Tibial artery (tissue), 4 donors: ENCODE results near the gene PRIMA1.

ENCODE experiments used
- DNase-seq, 2 donors: peaks; one replicate each; pipeline ENCODE4 v3.0.0-alpha.2; 2019
- H3K27ac ChIP-seq, 2 donors: fragments of 200-600 bp; sonication (generic) in 1 of 2; 1 replicate in 1 of 2; 2 replicates in 1 of 2; pipeline ENCODE4 v1.5.1; 2018 to 2019; ENCODE audit warnings: mild to moderate bottlenecking in 1 of 2
- H3K27me3 ChIP-seq, 2 donors: fragments of 200-600 bp; sonication (generic) in 1 of 2; one replicate each; pipeline versions ENCODE4 v1.5.1 to v1.6.0; 2016 to 2019
- H3K36me3 ChIP-seq, 3 donors: fragments of 200-600 bp; sonication (generic) in 2 of 3; one replicate each; pipeline ENCODE4 v1.5.1; 2016 to 2019; ENCODE audit warnings: mild to moderate bottlenecking in 2 of 3
- H3K4me1 ChIP-seq, 4 donors: fragments of 200-600 bp; sonication (generic) in 2 of 4; 1 replicate in 3 of 4; 2 replicates in 1 of 4; pipeline ENCODE4 v1.5.1; 2016 to 2019
- H3K4me3 ChIP-seq, 2 donors: fragments of 200-600 bp; sonication (generic) in 1 of 2; 1 replicate in 1 of 2; 2 replicates in 1 of 2; pipeline ENCODE4 v1.5.1; 2018 to 2019; ENCODE audit warnings: mild to moderate bottlenecking in 2 of 2
- H3K9me3 ChIP-seq, 3 donors: fragments of 200-600 bp; sonication (generic) in 1 of 3; one replicate each; pipeline ENCODE4 v1.5.1; 2016 to 2019
- CTCF ChIP-seq, 2 experiments: fragments of 200-600 bp in 1 of 2; fragments of 450-650 bp in 1 of 2; IDR thresholded peaks; one replicate each; pipeline ENCODE4 v1.5.1; 2017 to 2019; ENCODE audit warnings: antibody characterized with exemption in 2 of 2, mild to moderate bottlenecking in 1 of 2, moderate library complexity in 1 of 2
- intact Hi-C: fragments of 100-400 bp; cut with DNase I; formaldehyde crosslinking; loops from one replicate; pipeline ENCODE4 v1.15.0; 2023; ENCODE audit warnings: low total_unique reads

The PRIMA1 gene

GRCh38 chr14:93719256-93719655, 69.0 kb downstream of the PRIMA1 start:
- no peak for TF ChIP-seq CTCF (IDR thresholded peaks at IDR 0.05)
- peaks cover 0 to 8% of the 10 kb centered on the region in 2 donors for H3K27me3 ChIP-seq
- no peak overlapping the region for H3K4me3 ChIP-seq
- no peaks in the 10 kb centered on the region for H3K9me3 ChIP-seq
- DNase-seq, result no peak
- no peaks in the 10 kb centered on the region for H3K4me1 ChIP-seq
- peaks cover 0 to 27% (median 7%) of the 10 kb centered on the region in 3 donors for H3K36me3 ChIP-seq
- intact Hi-C loops, result no loop called here
- H3K27ac ChIP-seq, result no peak overlapping the region

- DNase-seq, result no peak
- no peak for TF ChIP-seq CTCF (IDR thresholded peaks at IDR 0.05)
Observed at GRCh38 chr14:93717668-93718320, 70.5 kb downstream of the PRIMA1 start.

GRCh38 chr14:93716746-93717667, 71.3 kb downstream of the PRIMA1 start:
- Histone ChIP-seq H3K27ac (no peak overlapping the region), H3K4me3 (no peak overlapping the region), H3K9me3 (no peaks in the 10 kb centered on the region), H3K4me1 (no peaks in the 10 kb centered on the region), H3K27me3 (peaks cover 0 to 14% of the 10 kb centered on the region in 2 donors), H3K36me3 (peaks cover 0 to 20% (median 7%) of the 10 kb centered on the region in 3 donors)
- TF ChIP-seq CTCF (IDR thresholded peaks at IDR 0.05), result no peak
- intact Hi-C loops, result no loop called here
- no peak for DNase-seq

More at GRCh38 chr14:93717668-93718320, 70.5 kb downstream of the PRIMA1 start:
- no peaks in the 10 kb centered on the region for H3K9me3 ChIP-seq
- no peaks in the 10 kb centered on the region for H3K4me1 ChIP-seq
- intact Hi-C loops, result no loop called here
- no peak overlapping the region for H3K27ac ChIP-seq
- H3K4me3 ChIP-seq, result no peak overlapping the region
- peaks cover 0 to 10% of the 10 kb centered on the region in 2 donors for H3K27me3 ChIP-seq
- peaks cover 0 to 22% (median 7%) of the 10 kb centered on the region in 3 donors for H3K36me3 ChIP-seq

GRCh38 chr14:93716002-93716745, 72.1 kb downstream of the PRIMA1 start:
- intact Hi-C loops, result no loop called here
- Histone ChIP-seq H3K9me3 (no peaks in the 10 kb centered on the region), H3K27ac (no peak overlapping the region), H3K4me1 (no peaks in the 10 kb centered on the region), H3K27me3 (peaks cover 0 to 14% of the 10 kb centered on the region in 2 donors), H3K36me3 (peaks cover 0 to 15% (median 3%) of the 10 kb centered on the region in 3 donors), H3K4me3 (no peak overlapping the region)
- no peak for TF ChIP-seq CTCF (IDR thresholded peaks at IDR 0.05)
- no peak for DNase-seq

GRCh38 chr14:93715279-93715927, 72.9 kb downstream of the PRIMA1 start:
- H3K27me3 ChIP-seq, result peaks cover 0 to 14% of the 10 kb centered on the region in 2 donors
- no peak overlapping the region for H3K4me3 ChIP-seq
- H3K27ac ChIP-seq, result no peak overlapping the region
- H3K36me3 ChIP-seq, result peaks cover 0 to 7% (median 0%) of the 10 kb centered on the region in 3 donors
- H3K4me1 ChIP-seq, result no peaks in the 10 kb centered on the region
- TF ChIP-seq CTCF (IDR thresholded peaks at IDR 0.05), result no peak
- no peaks in the 10 kb centered on the region for H3K9me3 ChIP-seq
- no peak for DNase-seq
- intact Hi-C loops, result no loop called here
